GM13977 (cell line): ENCODE data around the gene SEH1L.
"Not testable (repeated sequence)": the region's sequence is repeated elsewhere in the genome, so short reads cannot be mapped to it uniquely, and the experiment has no call there.

Experiments used
- DNase-seq: peaks from one replicate; pipeline ENCODE4 v3.0.0; 2012; ENCODE audit warnings: low spot score
- in situ Hi-C: fragments of 300-500 bp; cut with MboI; formaldehyde crosslinking; loops from one replicate; pipeline ENCODE4 v1.12.0; 2022; ENCODE audit warnings: low sequenced_read_pairs, low pct_unique_long_range_greater_than_20kb, mixed read lengths, inconsistent platforms; ENCODE audit not compliant: unreplicated experiment
- TF ChIP-seq, protein P1 (sequence below): IDR thresholded peaks from 2 replicates; pipeline ENCODE4 v1.5.1; 2012; ENCODE audit warnings: mild to moderate bottlenecking, control low read depth; ENCODE audit not compliant: insufficient read depth; ENCODE audit errors: extremely low read depth, missing control alignments

Gene SEH1L

DNA sequence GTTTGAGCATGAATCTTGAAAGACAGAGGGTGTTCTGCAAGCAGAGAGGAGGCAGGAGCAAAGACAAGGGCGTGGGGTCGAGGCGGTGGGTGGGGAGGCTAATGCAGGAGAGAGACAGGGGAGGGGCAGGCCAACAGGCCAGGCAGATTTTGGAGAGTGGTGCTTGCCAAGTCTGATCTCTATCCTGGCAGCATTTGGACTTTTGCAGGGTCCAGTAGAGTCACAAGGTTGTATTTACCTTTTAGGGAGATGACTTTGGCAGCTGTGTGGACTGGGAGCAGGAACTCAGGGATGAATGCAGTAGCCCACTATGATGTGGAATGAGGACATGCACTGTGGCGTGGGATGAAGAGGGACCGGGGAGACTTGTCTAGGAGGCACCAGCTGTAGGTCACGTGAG lies 27.7 kb downstream of the SEH1L start:
- TF ChIP-seq, protein P1, sequence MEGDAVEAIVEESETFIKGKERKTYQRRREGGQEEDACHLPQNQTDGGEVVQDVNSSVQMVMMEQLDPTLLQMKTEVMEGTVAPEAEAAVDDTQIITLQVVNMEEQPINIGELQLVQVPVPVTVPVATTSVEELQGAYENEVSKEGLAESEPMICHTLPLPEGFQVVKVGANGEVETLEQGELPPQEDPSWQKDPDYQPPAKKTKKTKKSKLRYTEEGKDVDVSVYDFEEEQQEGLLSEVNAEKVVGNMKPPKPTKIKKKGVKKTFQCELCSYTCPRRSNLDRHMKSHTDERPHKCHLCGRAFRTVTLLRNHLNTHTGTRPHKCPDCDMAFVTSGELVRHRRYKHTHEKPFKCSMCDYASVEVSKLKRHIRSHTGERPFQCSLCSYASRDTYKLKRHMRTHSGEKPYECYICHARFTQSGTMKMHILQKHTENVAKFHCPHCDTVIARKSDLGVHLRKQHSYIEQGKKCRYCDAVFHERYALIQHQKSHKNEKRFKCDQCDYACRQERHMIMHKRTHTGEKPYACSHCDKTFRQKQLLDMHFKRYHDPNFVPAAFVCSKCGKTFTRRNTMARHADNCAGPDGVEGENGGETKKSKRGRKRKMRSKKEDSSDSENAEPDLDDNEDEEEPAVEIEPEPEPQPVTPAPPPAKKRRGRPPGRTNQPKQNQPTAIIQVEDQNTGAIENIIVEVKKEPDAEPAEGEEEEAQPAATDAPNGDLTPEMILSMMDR = no peak
- no peak for DNase-seq
- in situ Hi-C loops = no loop called here

DNA sequence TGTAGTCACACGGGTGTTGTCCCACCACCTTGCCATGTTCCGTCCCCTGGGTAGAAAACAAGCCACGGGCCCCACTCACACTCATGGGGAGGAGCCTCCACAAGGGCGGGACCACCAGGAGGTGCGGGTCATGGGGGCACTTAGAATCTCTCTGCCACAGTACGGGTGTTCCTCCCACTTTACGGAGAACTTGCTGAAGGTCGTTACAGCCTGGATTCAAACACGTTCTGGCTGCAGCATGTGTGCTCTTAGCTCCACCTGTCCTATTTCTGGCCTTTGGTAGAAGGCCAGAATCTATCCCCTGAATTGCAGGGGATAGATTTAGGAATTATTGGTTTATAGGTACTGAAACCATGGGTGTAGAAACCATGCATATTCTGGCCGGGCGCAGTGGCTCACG lies 28.5 kb downstream of the SEH1L start:
- DNase-seq = no peak
- TF ChIP-seq, protein P1 = no peak
- in situ Hi-C loops = no loop called here

GRCh38 chr18:12980065-12980464 lies 32.3 kb downstream of the SEH1L start:
- in situ Hi-C loops, DNase-seq: not testable (repeated sequence)

DNA sequence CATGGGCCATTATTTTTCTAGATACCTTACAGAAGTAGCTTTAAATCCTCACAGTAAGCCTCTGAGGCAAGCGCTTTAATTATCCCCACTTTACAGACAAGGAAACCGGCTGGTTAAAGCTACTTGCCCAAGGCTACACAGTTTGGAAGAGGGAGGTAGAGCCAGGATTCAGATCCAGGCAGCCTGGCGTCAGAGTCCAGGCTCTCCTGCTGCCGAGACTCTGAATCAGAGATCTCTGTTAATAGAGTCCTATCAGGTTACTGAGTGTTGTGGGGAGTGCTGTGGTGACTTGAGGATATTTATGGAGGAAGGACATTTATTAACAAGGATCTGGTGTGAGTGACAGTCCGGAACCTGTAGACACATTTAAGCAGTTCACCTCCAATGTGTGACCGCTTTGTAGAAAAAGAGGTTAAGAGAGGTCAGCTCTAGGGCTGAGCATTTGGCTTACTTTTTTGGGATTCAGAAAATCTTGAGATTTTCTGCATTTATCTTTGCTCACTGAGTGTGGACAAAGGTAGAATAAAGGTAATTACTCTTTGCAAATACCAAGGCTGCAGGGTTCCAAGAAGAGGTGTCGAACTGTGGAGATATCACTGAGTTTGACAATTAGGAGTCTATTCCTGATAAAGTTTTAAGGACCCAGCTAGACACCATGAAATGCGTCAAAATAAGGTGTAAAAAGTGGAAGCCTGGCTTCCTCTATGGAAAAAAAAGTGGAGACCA lies 41.7 kb downstream of the SEH1L start:
- in situ Hi-C loops = no loop called here

GRCh38 chr18:12990123-12990475 lies 42.3 kb downstream of the SEH1L start:
- in situ Hi-C loops = no loop called here
- TF ChIP-seq, protein P1 = no peak
- no peak for DNase-seq

More for the DNA sequence above, 41.7 kb downstream of the SEH1L start:
- TF ChIP-seq, protein P1 = no peak
- no peak for DNase-seq

DNA sequence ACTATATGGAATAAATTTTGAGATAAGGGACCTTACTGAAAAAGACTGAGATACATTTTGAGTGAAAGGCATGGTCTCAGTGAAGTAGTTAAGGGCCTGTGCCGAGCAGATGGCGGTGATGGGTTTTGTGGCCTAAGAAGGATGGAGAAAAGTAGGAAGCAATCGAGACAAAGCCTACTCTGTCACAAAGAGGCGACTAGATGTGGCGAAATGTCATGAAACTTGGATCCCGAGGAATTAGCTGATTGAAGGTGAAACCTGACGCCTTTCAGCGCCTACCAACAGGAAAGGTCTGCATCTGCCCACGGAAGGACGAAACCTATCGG lies 42.8 kb downstream of the SEH1L start:
- TF ChIP-seq, protein P1 = no peak
- DNase-seq = no peak
- in situ Hi-C loops = no loop called here

DNA sequence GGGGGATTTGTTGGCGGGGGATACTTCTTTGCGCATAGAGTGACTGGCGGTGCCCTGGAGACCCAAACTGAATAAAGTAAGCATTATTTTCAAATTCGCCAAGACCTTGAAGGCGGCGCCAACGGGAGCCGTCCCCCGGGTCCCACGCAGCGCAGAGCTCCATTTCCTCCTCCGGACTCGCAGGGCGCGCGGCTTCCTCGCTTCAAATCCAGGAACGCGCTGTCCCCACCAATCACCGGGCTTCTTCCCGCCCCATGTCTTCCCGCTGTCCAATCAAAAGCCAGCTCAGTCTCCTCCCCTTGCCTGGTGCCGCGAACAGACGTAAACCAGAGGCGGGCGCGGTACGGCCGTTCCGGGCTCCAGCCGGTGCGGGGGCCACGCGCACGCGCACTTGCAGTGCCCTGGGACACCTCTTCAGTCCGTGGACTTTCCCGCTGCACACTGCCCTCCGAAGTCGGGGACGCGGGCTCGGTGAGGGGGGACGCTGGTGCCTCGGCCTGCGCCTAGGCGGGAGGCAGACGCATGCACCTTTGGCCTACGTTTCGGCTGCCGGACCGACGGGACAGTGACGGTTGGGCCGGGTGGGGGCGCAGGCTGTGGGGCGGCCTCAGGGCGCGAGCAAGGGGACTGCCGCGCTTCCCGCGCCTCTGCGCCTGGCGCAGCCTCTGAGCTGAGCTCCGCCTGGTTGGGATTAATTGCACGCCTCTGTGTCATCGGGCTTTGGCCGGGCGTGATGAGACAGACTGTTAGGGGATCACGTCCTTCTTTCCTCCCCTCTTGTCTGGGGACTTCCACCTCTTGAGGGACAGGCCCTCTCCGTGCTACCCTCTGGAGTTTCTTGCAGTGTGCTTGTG lies 43.4 kb downstream of the SEH1L start, which contains the start of gene CEP192:
CEP192 (plus strand) TSS at position 396 of the 854 bp plus-strand sequence. CDS start 8,063 bp downstream, outside the sequence.
- TF ChIP-seq, protein P1 = peak; percentile 26
- peak; percentile 95 for DNase-seq
- in situ Hi-C loops = no loop called here
